Spleen (tissue), 11 donors: ENCODE measurements around the gene FBXW5. TPM values are rescaled to one million over a fixed set of nuclear protein-coding genes. Genes with fewer than 3 reads are reported as not detected.

Source experiments
- DNase-seq: peaks from one replicate; pipeline ENCODE4 v3.0.0-alpha.2; 2020
- H3K27ac ChIP-seq, 8 donors: fragments of 200-600 bp; sonication (generic) in 7 of 8; 1 replicate in 4 of 8; 2 replicates in 4 of 8; pipeline versions ENCODE4 v1.5.0 to v1.8.0; 2016 to 2021; ENCODE audit warnings: inconsistent platforms in 4 of 8, mild to moderate bottlenecking in 4 of 8, moderate library complexity in 1 of 8
- H3K27me3 ChIP-seq, 7 donors: fragments of 200-600 bp; sonication (generic) in 6 of 7; replicated peaks in 1 of 7; 1 replicate in 4 of 7; 2 replicates in 3 of 7; pipeline versions ENCODE4 v1.5.0 to v1.8.0; 2016 to 2021; ENCODE audit warnings: inconsistent platforms in 3 of 7, mild to moderate bottlenecking in 1 of 7
- H3K36me3 ChIP-seq, 6 donors: fragments of 200-600 bp; sonication (generic) in 5 of 6; 1 replicate in 4 of 6; 2 replicates in 2 of 6; pipeline versions ENCODE4 v1.5.0 to v1.8.0; 2016 to 2021; ENCODE audit warnings: inconsistent platforms in 2 of 6
- H3K4me1 ChIP-seq, 6 donors: fragments of 200-600 bp; sonication (generic) in 5 of 6; 1 replicate in 3 of 6; 2 replicates in 3 of 6; pipeline versions ENCODE4 v1.5.0 to v1.8.0; 2016 to 2021; ENCODE audit warnings: inconsistent platforms in 3 of 6
- H3K4me3 ChIP-seq, 8 donors: fragments of 200-600 bp; sonication (generic) in 7 of 8; 1 replicate in 4 of 8; 2 replicates in 4 of 8; pipeline versions ENCODE4 v1.5.0 to v1.8.0; 2016 to 2021; ENCODE audit warnings: inconsistent platforms in 4 of 8, mild to moderate bottlenecking in 4 of 8, moderate library complexity in 2 of 8
- H3K9me3 ChIP-seq, 8 donors: fragments of 200-600 bp; sonication (generic) in 7 of 8; 1 replicate in 4 of 8; 2 replicates in 4 of 8; pipeline versions ENCODE4 v1.5.0 to v1.8.0; 2016 to 2021; ENCODE audit warnings: inconsistent platforms in 4 of 8
- CTCF ChIP-seq, 11 experiments: fragments of 200-600 bp in 7 of 11; fragments of 450-650 bp in 4 of 11; sonication (generic) in 4 of 11; IDR thresholded peaks in 8 of 11; conservative IDR thresholded peaks in 3 of 11; 1 replicate in 7 of 11; 2 replicates in 4 of 11; pipeline versions ENCODE4 v1.4.0 to v1.8.0; 2016 to 2021; ENCODE audit warnings: antibody characterized with exemption in 11 of 11, inconsistent platforms in 4 of 11, mild to moderate bottlenecking in 1 of 11
- POLR2A ChIP-seq, 3 donors: fragments of 450-650 bp; IDR thresholded peaks; one replicate each; pipeline ENCODE4 v1.5.1; 2017; ENCODE audit warnings: antibody characterized with exemption in 3 of 3, mild to moderate bottlenecking in 1 of 3
- POLR2AphosphoS5 ChIP-seq, 3 donors: sonication (generic); formaldehyde crosslinking; IDR thresholded peaks; one replicate each; pipeline ENCODE4 v1.5.1; 2017; ENCODE audit warnings: antibody characterized with exemption in 3 of 3
- WGBS, 5 donors: extraction: QIAGEN DNeasy Blood & Tissue Kit in 3 of 5; methylation state at CpG; one replicate each; pipeline versions ENCODE4 v1.1.5 to v1.1.7; 2013 to 2018; 5-methylcytosine and 5-hydroxymethylcytosine counted together
- intact Hi-C: fragments of 100-400 bp; cut with DNase I; formaldehyde crosslinking; loops from one replicate; pipeline ENCODE4 v1.15.0; 2023; ENCODE audit warnings: low total_unique reads
- polyA plus RNA-seq, 3 donors: library from polyadenylated mRNA; stranded (reverse); fragments of 200-250 nt; gene quantifications; one replicate each; pipeline ENCODE4 v1.2.1, GENCODE V29; 2013
- total RNA-seq, 7 donors: library from RNA; depleted of rRNA in 3 of 7; stranded (reverse); fragments of >200 nt in 3 of 7; fragmentation: NEBNext Ultra II Directional in 4 of 7; extraction: Animal tissue kit (Norgen Biotek cat#: 25700) in 4 of 7; gene quantifications; one replicate each; pipeline versions ENCODE4 v1.1.0 to v1.2.1, GENCODE V29; 2016 to 2021
- donor health status: healthy with polysubstance abuse.
- donor health status: DM: no; HTN: no; CAD: no; lungs with moderate emphysema.
- donor health status: DM: no; HTN: no; CAD: no.
- donor health status: Bipolar disorder and iron deficiency.
- donor health status: healthy.
- donor health status: DM: no; HTN: no; CAD: no.
- donor health status: DM: yes; HTN: yes; CAD: no.

FBXW5 gene
- total and polyA plus RNA-seq, 10 donors = 90.8 to 170 (median 114) TPM

DNA sequence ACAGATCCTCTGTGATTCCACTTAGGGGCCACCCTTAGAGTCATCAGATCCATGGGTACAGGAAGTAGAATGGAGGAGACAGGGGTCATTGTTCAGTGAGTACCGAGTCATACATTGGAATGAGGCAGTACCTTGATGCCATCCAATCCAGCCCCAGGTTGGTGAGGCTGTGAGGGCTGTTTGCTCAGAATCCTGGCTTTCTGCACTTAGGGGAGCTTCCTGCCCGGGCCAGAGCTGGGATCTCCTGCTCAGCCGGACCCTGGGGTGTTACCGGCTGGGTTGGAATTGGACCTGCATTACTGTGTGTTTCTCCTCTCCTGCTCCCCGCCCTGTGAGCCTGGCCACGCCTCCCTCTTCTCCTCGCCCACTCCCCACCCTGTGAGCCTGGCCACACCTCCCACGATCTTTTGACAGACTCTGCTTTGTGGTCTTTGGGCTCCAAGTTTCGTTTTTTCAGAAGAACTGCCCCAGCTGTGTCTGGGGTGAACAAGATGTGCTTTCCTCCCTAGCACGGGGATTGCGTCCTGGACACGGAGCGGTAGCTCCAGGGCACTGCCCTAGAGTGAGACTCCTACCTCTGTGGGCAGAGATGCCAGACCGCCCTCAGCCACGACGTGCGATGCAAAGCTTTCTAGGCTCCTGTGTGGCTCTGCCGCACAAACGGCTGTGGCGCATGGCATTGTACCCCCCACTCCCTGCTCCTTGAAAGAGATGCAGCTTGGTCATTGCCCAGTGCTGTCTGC, 42.9 kb downstream of the FBXW5 start:
- H3K27ac ChIP-seq = peak overlapping the region; percentile 67 to 92 (median 82)
- peak overlapping the region in 4 of 8 donors; percentile 12 to 47 (median 13) for H3K4me3 ChIP-seq
- no peaks in the 10 kb centered on the region for H3K27me3 ChIP-seq
- peaks cover 34 to 83% (median 55%) of the 10 kb centered on the region in 6 donors for H3K4me1 ChIP-seq
- peak; percentile 83 for DNase-seq
- WGBS, 5 donors = 12 to 46% (median 36%) methylated on average over 9 to 20 of the region's 20 CpGs
- intact Hi-C loops = no loop called here
- peaks cover 0 to 87% (median 34%) of the 10 kb centered on the region in 6 donors for H3K36me3 ChIP-seq
- H3K9me3 ChIP-seq = no peaks in the 10 kb centered on the region
- no peak for TF ChIP-seq CTCF (IDR thresholded peaks at IDR 0.05 in 8 of 11, conservative IDR thresholded peaks at IDR 0.05 in 3 of 11)
- peak; percentile 63 to 80 (median 69) for TF ChIP-seq POLR2AphosphoS5 (IDR thresholded peaks at IDR 0.05)

DNA sequence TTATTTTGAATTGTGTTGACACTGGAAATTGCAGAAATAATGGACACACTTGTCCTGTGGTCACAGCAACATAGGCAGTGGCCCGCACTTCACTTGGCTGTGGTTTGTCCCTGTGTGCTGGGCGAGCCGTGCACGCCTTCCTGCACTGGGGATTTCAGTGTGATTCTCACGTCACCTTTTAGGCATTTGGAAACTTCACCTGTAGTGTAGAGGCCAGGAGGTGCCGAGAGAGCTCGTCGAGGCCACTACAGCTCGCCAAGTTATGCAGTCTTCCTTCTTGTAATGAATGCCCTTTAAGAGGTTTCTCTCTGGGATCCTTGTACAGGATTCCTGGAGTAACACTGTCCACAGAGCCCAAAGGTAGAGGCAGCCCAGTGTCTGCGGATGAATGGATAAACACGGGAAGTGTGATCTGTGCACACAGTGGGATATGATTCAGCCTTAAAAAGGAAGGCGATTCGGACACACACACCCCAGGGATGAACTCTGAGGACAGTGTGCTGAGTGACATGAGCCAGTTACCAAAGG, 43.5 kb downstream of the FBXW5 start:
- H3K4me3 ChIP-seq = no peak overlapping the region
- no peaks in the 10 kb centered on the region for H3K27me3 ChIP-seq
- 68 to 82% (median 78%) methylated on average over 13 of the region's 13 CpGs for WGBS, 5 donors
- intact Hi-C loops = no loop called here
- peaks cover 0 to 86% (median 30%) of the 10 kb centered on the region in 6 donors for H3K36me3 ChIP-seq
- DNase-seq = no peak
- peak overlapping the region; percentile 67 to 92 (median 82) for H3K27ac ChIP-seq
- no peak for TF ChIP-seq POLR2A (IDR thresholded peaks at IDR 0.05)
- no peak for TF ChIP-seq CTCF (IDR thresholded peaks at IDR 0.05 in 8 of 11, conservative IDR thresholded peaks at IDR 0.05 in 3 of 11)
- H3K9me3 ChIP-seq = no peaks in the 10 kb centered on the region
- peaks cover 34 to 88% (median 59%) of the 10 kb centered on the region in 6 donors for H3K4me1 ChIP-seq

- Histone ChIP-seq H3K4me1 (peaks cover 34 to 88% (median 59%) of the 10 kb centered on the region in 6 donors), H3K36me3 (peaks cover 0 to 85% (median 29%) of the 10 kb centered on the region in 6 donors), H3K9me3 (no peaks in the 10 kb centered on the region), H3K4me3 (no peak overlapping the region), H3K27ac (peak overlapping the region in 5 of 8 donors; percentile 80 to 92 (median 87)), H3K27me3 (no peaks in the 10 kb centered on the region)
- intact Hi-C loops = no loop called here
- 91 to 96% (median 93%) methylated on average over 10 of the region's 10 CpGs for WGBS, 5 donors
- TF ChIP-seq POLR2A (IDR thresholded peaks at IDR 0.05) = no peak
- no peak for TF ChIP-seq CTCF (IDR thresholded peaks at IDR 0.05 in 8 of 11, conservative IDR thresholded peaks at IDR 0.05 in 3 of 11)
- no peak for TF ChIP-seq POLR2AphosphoS5 (IDR thresholded peaks at IDR 0.05)
- no peak for DNase-seq
Measured at GRCh38 chr9:136900556-136900955, 44.0 kb downstream of the FBXW5 start.

DNA sequence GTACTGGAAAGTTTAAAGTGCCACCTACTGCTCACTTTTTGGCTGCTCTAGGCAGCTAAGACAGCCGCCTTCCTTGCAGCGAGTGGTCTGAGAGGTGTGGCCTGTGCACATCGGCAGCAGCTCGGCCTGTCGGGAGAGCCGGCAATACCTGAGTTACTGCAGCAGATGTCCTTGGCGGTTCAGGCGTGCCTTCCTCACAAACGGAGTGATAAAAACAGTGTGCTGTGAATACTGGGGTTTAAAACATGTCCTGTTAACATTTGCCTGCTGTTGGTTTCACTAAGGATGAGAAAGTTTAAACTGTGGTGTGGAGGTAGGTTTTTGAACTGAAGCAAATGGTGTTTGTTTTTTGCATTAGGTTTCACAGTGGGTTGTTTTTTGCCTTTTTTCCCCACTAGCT, 45.3 kb downstream of the FBXW5 start:
- Histone ChIP-seq H3K36me3 (peaks cover 0 to 86% (median 32%) of the 10 kb centered on the region in 6 donors), H3K4me3 (no peak overlapping the region), H3K27me3 (no peaks in the 10 kb centered on the region), H3K27ac (peak overlapping the region in 4 of 8 donors; percentile 5 to 87 (median 56)), H3K4me1 (peaks cover 34 to 86% (median 52%) of the 10 kb centered on the region in 6 donors), H3K9me3 (no peaks in the 10 kb centered on the region)
- TF ChIP-seq CTCF (IDR thresholded peaks at IDR 0.05 in 8 of 11, conservative IDR thresholded peaks at IDR 0.05 in 3 of 11) (no peak), POLR2A (IDR thresholded peaks at IDR 0.05) (no peak), POLR2AphosphoS5 (IDR thresholded peaks at IDR 0.05) (peak in 1 of 3 donors; percentile 32)
- peak; percentile 68 for DNase-seq
- intact Hi-C loops = no loop called here
- WGBS, 5 donors = 60 to 80% (median 73%) methylated on average over 9 of the region's 9 CpGs
